DND-41 (cell line): Measurements from ENCODE around the gene XAB2.

Experiments
- EZH2 ChIP-seq: IDR thresholded peaks from 3 replicates; pipeline ENCODE4 v1.6.1; 2012; ENCODE audit warnings: borderline replicate concordance, low read depth, mild to moderate bottlenecking, moderate library complexity, low read length, inconsistent platforms; ENCODE audit not compliant: severe bottlenecking
- TF ChIP-seq, protein P1 (sequence below): IDR thresholded peaks from 2 replicates; pipeline ENCODE4 v1.5.1; 2012; ENCODE audit warnings: borderline replicate concordance, low read length, moderate library complexity, mild to moderate bottlenecking; ENCODE audit not compliant: poor library complexity, severe bottlenecking; ENCODE audit errors: extremely low read depth

DNA sequence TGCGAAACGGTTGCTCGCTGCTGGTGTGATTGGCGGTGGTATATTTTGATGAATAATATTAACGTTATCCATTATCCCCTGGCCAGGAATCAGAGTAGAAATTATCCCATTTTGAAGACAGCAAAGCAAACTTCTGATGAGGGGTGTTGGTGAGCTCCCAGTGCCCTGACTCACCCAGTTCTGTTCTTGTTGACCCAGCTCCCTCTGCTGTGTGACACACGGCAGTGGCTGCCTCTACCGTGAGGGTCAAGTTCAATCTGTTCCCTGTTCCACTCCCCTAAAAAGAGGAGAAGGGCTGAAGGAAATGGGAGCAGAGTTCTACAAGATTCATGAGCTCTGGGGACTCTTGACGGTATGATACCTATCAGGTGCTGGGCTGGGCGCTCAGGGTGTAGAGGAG is 31.7 kb downstream of the XAB2 start:
- TF ChIP-seq, protein P1, sequence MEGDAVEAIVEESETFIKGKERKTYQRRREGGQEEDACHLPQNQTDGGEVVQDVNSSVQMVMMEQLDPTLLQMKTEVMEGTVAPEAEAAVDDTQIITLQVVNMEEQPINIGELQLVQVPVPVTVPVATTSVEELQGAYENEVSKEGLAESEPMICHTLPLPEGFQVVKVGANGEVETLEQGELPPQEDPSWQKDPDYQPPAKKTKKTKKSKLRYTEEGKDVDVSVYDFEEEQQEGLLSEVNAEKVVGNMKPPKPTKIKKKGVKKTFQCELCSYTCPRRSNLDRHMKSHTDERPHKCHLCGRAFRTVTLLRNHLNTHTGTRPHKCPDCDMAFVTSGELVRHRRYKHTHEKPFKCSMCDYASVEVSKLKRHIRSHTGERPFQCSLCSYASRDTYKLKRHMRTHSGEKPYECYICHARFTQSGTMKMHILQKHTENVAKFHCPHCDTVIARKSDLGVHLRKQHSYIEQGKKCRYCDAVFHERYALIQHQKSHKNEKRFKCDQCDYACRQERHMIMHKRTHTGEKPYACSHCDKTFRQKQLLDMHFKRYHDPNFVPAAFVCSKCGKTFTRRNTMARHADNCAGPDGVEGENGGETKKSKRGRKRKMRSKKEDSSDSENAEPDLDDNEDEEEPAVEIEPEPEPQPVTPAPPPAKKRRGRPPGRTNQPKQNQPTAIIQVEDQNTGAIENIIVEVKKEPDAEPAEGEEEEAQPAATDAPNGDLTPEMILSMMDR, result no peak
- no peak for TF ChIP-seq EZH2
